ENCODE results near the gene TMEM147. TPM values are rescaled to one million over a fixed set of nuclear protein-coding genes. Genes with fewer than 3 reads are reported as not detected.

The TMEM147 gene
- total and polyA plus RNA-seq, 9 donors: 61.4 to 105 (median 72.5) TPM

DNA sequence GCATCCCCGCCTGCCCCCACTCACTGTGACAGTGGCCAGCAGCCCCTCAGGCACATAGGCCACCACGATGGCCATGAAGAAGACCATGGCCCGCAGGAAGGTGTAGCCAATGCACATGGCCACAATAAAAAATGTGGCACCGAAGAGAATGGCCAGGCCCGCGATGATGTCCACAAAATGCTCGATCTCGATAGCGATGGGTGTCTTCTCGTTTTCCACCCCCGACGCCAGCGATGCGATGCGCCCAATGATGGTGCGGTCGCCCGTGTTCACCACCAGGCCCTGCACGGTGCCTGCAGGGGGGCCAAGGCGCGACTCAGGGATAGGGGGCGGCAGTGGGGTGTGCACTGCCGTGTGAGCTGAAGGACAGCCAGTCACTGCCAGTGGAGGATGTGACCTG lies 14.4 kb downstream of the TMEM147 start:
- TF ChIP-seq, protein P1, sequence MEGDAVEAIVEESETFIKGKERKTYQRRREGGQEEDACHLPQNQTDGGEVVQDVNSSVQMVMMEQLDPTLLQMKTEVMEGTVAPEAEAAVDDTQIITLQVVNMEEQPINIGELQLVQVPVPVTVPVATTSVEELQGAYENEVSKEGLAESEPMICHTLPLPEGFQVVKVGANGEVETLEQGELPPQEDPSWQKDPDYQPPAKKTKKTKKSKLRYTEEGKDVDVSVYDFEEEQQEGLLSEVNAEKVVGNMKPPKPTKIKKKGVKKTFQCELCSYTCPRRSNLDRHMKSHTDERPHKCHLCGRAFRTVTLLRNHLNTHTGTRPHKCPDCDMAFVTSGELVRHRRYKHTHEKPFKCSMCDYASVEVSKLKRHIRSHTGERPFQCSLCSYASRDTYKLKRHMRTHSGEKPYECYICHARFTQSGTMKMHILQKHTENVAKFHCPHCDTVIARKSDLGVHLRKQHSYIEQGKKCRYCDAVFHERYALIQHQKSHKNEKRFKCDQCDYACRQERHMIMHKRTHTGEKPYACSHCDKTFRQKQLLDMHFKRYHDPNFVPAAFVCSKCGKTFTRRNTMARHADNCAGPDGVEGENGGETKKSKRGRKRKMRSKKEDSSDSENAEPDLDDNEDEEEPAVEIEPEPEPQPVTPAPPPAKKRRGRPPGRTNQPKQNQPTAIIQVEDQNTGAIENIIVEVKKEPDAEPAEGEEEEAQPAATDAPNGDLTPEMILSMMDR (IDR thresholded peaks at IDR 0.05): no peak
- TF ChIP-seq EP300 (IDR thresholded peaks at IDR 0.05): no peak
- no peak for TF ChIP-seq POLR2A (IDR thresholded peaks at IDR 0.05)
- Histone ChIP-seq H3K27me3 (no peaks in the 10 kb centered on the region), H3K4me1 (ENCODE audit: insufficient read depth) (no peaks in the 10 kb centered on the region), H3K9me3 (no peaks in the 10 kb centered on the region), H3K36me3 (no peaks in the 10 kb centered on the region), H3K4me3 (no peak overlapping the region), H3K27ac (no peak overlapping the region)
- intact Hi-C loops (cut with DNase I): no loop called here
- WGBS, 3 donors: 90 to 91% (median 90%) methylated on average over 23 of the region's 23 CpGs
- DNase-seq: no peak

DNA sequence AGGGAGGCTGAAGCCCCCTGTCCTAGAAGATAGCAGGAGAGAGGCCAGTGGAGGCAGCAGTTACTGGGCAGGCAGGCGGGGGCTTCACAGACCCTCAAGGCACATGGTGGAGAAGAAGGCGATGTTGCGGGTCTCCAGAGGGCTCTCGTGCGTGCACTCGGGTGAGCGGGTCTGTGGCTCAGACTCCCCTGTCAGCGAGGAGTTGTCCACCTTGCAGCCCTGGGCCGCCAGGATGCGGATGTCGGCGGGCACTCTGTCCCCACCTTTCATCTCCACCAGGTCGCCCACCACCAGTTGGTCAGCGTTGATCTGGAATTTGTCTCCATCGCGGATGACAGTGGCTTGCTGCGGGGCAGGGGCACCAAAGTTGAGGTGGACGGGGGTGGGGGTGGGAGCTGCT lies 14.8 kb downstream of the TMEM147 start:
- Histone ChIP-seq H3K9me3 (no peaks in the 10 kb centered on the region), H3K27ac (no peak overlapping the region), H3K4me1 (ENCODE audit: insufficient read depth) (no peaks in the 10 kb centered on the region), H3K36me3 (no peaks in the 10 kb centered on the region), H3K4me3 (no peak overlapping the region), H3K27me3 (no peaks in the 10 kb centered on the region)
- 84 to 88% (median 87%) methylated on average over 18 of the region's 18 CpGs for WGBS, 3 donors
- TF ChIP-seq, protein P1 (IDR thresholded peaks at IDR 0.05): no peak
- no peak for TF ChIP-seq POLR2A (IDR thresholded peaks at IDR 0.05)
- TF ChIP-seq EP300 (IDR thresholded peaks at IDR 0.05): no peak
- intact Hi-C loops (cut with DNase I): no loop called here
- DNase-seq: no peak

DNA sequence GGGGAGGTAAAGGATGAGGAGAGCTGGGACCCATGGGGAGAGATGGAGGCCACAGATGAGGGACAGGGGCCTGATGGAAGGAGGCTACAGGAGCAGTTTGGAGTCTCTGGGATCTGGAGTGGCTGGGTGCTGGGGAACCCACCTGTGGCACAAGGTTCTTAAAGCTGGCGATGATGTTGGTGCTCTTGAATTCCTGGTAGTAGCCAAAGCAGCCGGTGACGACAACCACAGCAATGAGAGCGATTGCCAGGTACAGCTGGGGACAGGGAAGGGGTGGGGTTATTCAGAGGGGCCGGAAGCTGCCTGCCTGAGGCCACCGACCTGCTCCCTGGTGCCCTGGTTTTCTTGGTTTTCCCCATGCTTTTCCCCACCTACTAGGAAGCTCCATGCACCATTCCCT lies 15.3 kb downstream of the TMEM147 start:
- intact Hi-C loops (cut with DNase I): no loop called here
- Histone ChIP-seq H3K4me1 (ENCODE audit: insufficient read depth) (no peaks in the 10 kb centered on the region), H3K4me3 (no peak overlapping the region), H3K27me3 (no peaks in the 10 kb centered on the region), H3K36me3 (no peaks in the 10 kb centered on the region), H3K27ac (no peak overlapping the region), H3K9me3 (no peaks in the 10 kb centered on the region)
- DNase-seq: no peak
- 68 to 75% (median 70%) methylated on average over 6 of the region's 6 CpGs for WGBS, 3 donors
- TF ChIP-seq POLR2A (IDR thresholded peaks at IDR 0.05) (no peak), EP300 (IDR thresholded peaks at IDR 0.05) (no peak)
- TF ChIP-seq, protein P1 (IDR thresholded peaks at IDR 0.05): no peak

DNA sequence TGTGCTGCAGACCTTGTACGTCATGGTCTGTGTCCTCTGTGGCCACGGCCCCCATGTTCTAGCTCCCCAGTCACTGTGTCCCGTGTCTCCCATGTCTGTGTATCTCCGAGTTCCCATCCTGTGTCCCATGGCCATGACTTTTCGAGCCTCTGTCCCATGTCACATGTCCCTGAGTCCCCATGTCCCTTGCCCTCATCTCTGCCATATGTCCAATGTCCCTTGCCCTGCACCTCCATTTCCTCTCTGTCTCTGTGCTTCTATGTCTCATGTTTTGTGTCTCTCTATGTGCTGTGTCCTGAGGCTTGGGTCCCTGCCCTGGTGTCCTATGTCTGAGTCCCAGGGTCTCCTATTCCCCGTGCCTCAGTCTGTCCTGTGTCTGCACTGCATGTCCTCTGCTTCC lies 16.0 kb downstream of the TMEM147 start:
- no peak for DNase-seq
- WGBS, 3 donors: 73 to 81% (median 74%) methylated on average over 6 of the region's 6 CpGs
- no peak overlapping the region for H3K4me3 ChIP-seq
- TF ChIP-seq POLR2A (IDR thresholded peaks at IDR 0.05) (no peak), EP300 (IDR thresholded peaks at IDR 0.05) (no peak)
- TF ChIP-seq, protein P1 (IDR thresholded peaks at IDR 0.05): no peak
- H3K27ac ChIP-seq: no peak overlapping the region
- no peaks in the 10 kb centered on the region for H3K9me3 ChIP-seq
- H3K36me3 ChIP-seq: no peaks in the 10 kb centered on the region
- no peaks in the 10 kb centered on the region for H3K4me1 ChIP-seq (ENCODE audit: insufficient read depth)
- intact Hi-C loops (cut with DNase I): no loop called here
- no peaks in the 10 kb centered on the region for H3K27me3 ChIP-seq

DNA sequence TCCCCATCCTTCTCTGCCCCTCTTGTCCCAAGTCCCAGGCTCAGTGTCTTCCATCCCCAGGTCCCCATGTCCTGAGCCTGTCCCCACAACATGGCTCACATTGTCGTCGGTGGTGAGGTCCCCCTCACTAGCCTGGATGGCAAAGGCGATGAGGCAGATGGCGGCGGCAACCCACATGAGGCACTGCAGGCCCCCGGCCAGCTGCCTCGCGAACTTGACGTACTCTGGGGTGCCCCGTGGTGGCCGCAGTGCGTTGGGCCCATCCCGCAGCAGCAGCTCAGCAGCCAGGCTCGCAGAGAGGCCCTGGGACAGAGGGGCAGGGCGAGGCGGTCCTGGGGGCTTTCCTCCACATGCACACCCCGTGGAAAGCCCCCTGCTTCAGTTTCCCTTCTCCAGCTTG lies 16.9 kb downstream of the TMEM147 start:
- H3K27me3 ChIP-seq: no peaks in the 10 kb centered on the region
- H3K9me3 ChIP-seq: no peaks in the 10 kb centered on the region
- H3K27ac ChIP-seq: no peak overlapping the region
- H3K36me3 ChIP-seq: no peaks in the 10 kb centered on the region
- TF ChIP-seq POLR2A (IDR thresholded peaks at IDR 0.05) (no peak), EP300 (IDR thresholded peaks at IDR 0.05) (no peak)
- TF ChIP-seq, protein P1 (IDR thresholded peaks at IDR 0.05): no peak
- H3K4me3 ChIP-seq: no peak overlapping the region
- no peak for DNase-seq
- H3K4me1 ChIP-seq (ENCODE audit: insufficient read depth): no peaks in the 10 kb centered on the region
- 53 to 64% (median 61%) methylated on average over 17 of the region's 17 CpGs for WGBS, 3 donors
- intact Hi-C loops (cut with DNase I): no loop called here
